DMS53 treated with DMSO at 0.1 percent for 48 hours (cell line): ENCODE data around the gene PHRF1.

ENCODE experiments used
- DNase-seq: peaks from one replicate; lab custom pipeline; 2025; ENCODE audit not compliant: unreplicated experiment; lab: John Stamatoyannopoulos, UW

The PHRF1 gene

DNA sequence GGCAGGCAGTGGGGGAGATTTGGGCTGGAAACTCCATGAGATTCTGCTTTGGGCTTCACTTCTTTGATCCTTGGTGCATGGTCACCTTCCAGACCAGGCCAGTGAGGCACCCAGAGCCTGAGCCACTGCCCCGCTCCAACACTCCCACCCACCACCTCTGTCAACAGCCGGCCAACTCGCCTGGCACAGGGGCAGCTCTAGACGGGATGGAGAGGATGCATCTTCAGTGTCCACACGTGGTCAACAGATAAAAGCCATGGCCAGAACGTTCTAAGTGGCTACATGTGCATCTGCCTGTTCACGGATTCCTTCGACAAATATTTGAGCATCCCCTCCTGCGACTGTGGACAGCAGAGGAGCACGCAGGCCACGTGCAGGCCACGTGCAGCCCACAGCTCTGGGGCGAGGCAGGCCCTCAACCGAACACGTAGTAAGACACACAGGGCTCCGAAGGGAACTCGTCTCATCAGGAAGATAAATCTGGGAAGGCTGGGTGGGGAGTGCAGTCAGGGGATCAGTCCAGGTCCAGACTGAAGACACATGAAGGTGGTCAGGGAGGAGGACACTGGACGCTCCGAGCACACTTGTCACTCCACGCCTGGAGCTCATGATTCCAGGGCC is 37.7 kb upstream of the PHRF1 start:
- no peak for DNase-seq

DNA sequence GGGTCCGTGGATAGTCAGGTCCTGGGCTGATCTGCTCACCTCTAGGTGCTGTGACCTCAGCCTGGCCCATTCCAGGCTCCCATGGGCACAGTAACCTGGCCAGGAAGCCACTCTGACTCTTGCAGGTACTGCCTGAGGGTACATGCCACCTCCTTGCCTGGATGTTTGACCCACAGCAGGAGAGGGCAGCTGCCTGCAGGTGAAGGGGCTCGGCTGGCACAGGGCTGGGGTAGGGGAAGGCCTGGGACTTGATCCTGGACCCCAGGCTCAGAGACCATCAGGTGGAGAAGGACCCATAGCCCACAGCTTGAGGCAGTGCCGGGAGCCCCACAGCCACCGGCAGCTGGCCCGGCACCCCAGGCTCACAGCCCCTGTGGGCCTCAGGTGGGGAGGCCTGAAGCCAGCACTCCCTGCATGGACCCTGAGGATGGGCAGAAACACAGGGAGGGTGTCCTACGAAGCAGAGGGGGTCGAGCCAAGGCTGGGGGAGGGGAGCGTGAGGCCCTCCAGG is 36.2 kb upstream of the PHRF1 start:
- DNase-seq = no peak

DNA sequence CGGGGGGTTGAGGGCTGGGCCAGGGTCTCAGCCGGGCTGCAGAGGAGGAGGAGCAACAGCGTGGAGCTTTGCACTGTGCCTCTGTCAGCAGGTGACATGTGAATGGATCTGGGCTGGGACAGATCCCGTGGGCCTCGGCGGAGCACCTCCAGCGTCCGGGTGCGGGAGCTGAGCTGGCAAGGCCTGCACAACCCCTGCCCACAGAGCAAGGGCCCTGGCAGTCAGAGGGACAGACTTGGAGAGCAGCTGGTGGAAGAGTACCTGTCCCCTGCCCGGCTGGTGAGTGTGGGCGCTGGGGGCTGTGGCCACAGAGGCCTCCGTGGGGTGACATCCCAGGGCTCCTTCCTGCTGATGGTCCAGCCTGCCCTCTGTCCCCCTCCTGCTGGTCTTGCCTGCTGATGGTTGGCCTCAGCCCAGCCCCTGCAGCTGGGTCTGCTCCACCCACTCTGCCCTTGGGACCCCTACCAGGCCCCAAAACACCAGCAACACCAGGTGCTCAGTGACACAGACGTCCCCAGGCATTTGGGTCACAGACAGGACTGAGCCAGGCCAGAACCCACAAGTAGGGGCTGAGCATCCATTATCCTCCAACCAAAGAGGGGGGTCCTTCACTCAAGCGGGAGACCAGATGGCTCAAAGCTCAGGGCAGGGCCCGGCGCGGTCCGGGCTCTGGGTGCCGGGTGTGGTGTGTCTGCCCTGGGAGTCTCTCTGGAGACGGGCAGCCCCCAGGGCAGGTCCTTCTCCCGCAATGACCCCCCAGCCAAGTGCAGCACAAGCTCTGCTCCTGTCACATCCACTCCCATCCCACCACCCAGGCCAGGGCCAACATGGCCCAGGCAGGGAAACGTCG is 35.5 kb upstream of the PHRF1 start:
- no peak for DNase-seq

DNA sequence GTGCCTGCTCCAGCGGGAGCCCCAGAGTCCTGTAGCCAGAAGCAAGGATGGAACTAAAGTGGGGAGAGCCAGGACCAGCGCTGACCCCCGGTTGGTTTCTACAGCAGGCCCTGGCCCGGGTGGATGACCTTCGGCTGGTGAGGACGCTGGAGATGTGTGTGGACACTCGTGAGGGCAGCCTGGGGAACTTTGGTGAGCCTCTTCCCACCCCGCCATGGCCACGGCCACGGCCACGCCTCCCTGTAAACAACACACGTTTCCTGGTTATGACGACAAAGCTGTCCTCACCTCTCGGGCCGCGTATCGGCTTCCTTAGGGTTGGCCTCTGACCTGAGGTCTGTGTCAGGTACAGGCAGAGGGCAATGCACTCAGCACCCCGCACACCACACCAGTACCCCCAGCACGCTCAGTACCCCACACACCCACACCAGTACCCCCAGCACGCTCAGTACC is 34.8 kb upstream of the PHRF1 start:
- no peak for DNase-seq

DNA sequence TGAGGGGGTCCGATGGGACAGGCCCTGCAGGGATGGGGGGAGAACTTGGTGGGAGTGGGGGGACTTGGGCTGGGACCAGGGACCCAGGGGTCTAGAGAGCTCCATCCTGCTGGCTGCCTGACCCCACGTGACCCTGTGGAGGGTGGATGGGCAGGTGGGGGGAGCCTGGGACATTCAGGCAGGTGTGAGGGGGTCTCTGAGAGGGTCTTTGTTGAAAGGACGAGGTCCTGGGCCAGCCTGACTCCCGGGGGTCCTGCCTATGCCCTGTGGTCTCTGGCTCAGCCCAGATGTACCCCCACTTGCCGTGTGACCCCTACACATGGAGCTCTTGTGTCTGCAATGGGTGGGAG is 31.5 kb upstream of the PHRF1 start:
- DNase-seq = no peak

DNA sequence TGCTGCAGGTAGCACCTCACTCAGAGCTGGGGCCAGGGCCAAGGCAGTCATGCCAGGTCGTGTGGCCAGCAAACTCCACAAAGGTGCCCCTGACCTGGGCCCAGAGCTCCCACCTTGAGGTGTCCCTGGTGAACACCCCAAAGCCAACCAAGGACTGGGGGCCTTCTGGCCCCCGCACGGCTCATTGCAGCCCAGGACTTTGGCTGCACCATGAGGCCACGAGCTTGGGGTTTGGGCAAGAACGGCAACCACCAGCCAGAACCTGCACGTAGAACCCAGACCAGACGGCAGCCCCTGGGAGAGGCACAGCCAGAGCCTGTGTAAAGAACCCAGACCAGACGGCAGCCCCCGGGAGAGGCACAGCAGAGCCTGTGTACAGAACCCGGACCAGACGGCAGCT is 31.1 kb upstream of the PHRF1 start:
- no peak for DNase-seq

DNA sequence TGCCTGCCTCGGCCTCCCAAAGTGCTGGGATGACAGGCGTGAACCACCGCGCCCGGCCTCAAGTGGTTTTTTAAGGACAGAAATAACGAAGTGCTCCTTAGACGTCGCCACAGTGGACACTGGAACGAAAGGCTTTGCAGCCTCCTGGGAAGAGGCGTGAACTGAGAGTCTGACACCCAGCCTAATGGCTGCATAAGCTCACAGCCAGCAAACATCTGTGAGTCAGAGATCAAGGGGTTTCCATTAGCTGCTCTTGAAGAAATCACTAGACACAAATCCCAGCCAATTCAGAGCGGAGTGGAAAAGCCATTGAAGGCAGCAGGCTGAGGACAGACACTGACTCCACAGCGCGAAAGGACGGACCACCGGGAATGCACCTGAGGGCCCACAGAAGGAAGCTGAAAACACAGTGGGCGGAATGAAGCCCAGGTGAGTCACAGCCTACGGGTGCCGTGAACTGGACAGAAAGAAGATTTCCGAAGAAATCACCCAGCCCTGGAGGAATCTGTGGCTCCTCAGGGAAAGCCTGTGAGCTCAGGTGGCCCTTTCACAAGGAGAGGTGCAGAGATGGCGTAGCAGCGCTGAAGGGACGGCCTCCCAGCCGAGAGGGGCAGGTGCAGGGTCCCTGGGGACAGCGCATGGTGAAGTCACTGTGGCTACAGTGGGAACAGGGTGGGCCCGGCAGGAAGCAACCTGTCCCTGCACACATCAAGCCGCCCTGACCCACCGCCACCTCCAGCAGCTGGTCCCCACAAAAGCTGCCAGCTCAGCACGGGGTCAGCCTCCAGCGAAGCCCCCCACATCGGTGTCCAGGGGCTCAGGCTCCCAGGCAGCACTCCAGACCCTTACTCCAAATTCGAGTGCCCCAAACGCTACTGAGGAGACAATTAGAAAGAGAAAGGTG is 27.3 kb upstream of the PHRF1 start:
- no peak for DNase-seq

DNA sequence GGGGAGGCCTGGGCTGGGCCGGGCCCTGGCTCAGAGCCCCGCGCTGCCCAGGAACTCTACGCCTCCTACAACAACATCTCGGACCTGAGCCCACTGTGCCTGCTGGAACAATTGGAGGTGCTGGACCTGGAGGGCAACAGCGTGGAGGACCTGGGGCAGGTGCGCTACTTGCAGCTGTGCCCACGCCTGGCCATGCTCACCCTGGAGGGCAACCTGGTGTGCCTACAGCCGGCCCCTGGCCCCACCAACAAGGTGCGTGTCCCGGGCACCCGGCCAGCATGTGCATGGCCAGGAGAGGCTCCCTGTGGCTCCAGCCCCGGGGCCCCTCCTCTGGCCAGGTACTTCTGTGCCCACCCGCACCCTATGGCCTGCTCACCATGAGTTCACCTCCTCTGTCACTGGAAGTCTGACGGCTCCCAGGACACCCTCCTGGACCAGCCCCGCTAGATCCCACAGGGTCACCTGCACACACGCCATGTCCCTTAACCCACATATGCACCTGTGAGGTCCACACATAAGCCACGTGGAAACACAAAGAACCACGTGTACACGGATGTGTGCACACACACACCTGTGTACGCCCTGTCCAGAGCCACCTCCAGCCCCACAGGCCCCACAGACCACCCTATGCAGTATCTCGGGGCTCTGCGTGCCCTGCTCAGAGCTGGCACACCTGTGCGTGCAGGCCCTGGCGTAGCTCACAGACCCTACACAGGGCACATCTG is 26.1 kb upstream of the PHRF1 start:
- no peak for DNase-seq

DNA sequence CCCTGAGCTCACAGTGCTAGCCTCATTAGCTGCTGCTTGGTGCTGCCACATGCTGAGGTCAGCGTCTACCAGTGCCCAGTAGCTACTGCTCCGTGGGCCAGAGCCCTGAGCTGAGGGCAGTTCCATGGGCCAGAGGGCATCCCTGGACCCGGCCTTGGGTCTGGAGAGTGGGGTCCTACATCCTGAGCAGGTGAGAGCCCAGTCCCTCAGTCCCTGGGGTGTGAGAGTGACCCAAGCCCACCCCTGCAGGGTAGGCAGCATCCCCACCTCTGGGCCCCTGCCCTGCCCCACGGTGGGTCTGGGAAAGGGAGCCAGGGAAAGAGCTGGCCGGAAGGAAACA is 25.6 kb upstream of the PHRF1 start:
- no peak for DNase-seq

DNA sequence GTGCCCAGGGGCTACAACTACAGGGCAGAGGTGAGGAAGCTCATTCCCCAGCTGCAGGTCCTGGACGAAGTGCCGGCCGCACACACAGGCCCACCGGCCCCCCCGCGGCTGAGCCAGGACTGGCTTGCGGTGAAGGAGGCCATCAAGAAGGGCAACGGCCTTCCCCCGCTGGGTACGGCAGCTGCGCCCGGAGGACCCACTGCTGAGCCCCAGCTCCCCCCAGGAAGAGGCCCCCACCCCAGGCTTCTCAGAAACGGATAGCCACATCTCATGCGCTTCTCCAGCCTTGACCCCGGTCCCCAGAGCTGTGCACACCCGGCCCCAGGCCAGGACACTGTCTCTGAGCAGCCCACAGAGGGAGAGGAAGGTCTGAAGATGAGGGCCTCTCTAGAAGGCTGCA is 25.1 kb upstream of the PHRF1 start:
- DNase-seq = no peak

DNA sequence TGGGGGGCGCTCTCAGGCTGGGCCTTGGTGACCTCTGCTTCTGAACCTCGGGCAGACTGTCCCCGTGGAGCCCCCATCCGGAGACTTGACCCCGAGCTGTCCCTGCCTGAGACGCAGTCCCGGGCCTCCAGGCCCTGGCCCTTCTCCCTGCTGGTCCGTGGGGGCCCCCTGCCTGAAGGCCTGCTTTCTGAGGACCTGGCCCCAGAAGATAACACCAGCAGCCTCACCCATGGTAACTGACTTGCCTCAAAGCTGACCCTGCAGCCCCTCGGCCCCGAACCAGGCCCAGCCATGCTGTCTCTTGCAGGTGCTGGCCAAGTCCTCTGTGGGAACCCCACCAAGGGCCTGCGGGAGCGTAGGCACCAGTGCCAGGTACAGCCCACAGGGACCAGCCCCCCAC is 24.7 kb upstream of the PHRF1 start:
- no peak for DNase-seq

DNA sequence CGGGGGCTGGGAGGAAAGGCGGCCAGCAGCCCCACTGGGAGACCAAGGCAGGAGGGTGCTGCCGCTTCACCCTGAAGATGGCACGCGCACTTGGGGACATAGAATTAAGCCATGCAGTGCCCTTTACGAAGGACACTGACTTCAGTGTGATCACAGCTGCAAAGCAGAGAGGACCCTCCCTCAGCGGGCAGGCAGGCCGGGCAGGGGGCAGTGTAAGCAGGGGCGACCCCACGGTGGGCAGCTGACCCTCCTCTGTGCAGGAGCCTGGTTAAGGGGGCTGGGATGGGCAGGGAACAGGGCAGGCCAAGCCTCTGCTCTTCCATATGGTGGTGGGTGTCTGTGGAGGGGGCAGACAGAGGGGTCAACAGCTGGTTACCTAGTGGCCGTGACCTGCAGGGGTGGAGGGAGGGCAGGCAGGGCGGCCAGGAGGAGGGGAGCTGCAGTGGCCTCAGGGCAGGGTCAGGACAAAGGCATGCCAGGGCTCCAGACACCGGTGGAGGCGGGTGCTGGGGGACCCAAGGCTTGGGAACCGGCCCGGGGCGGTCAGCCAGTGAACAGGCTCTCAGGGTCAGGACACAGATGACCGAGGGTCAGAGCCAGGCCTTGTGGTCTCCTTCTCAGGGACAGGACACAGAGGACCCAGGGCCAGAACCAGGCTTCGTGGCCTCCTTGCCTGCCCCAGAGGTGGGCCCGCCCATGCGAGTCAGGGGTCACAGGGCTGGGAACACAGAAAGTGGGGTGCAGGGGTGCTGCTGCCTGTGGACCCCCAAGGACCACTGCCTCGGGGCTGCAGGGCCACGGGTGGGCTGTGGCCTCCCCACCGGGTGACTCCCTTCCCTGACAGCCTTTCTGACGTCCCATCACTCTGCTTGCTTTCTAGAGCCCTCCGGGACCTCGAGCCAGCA is 22.9 kb upstream of the PHRF1 start:
- DNase-seq = no peak

DNA sequence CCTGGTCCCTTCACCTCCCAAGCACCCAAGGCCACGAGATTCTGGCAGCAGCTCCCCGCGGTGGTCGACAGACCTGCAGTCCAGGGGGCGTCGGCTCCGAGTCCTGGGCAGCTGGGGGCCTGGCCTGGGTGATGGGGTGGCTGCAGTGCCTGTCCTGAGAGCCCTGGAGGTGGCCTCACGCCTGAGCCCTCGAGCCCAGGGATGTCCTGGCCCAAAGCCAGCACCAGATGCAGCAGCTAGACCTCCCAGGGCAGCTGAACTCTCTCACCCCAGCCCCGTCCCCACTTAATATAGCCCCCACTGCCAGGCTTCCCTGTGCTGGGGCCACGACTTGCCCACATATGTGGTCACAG is 22.3 kb upstream of the PHRF1 start:
- DNase-seq = no peak

DNA sequence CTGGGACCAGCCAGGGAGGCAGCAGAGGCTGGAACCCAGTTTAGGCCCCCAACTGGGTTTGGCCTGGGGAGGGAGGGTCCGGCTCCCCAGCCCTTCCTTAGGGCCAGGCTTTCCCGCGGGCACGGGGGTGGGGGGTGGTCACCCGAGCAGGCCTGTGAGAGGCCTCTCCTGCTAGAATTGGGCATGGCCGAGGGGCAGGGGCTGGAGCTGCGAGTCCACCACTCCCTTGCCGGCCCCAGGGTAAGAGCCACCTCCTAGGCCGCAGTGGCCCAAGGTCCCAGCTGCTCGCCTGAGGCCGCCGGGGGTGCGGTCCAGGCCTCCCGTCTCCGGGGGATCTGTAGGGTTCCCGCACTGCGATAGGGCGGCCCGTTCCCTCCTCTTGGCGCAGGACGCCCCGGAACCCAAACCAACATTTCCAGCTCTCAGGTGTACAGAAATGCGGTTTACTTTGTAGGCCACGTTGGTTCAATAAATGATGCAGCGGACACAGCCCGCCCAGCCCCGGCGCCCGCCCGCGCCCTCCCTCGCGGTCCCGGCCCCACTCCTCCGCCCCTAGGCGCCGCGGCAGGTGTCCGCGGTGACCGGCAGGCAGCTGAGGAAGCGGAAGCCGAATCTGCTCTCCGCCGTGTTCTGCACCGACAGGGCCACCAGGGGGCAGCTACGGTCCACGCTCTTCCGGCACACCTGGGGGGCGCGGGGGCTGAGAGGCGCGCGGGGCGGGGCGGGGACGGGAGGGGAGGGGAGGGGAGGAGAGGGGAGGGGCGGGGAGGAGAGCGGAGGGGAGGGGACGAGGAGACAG is 21.6 kb upstream of the PHRF1 start:
- peak; percentile 81 for DNase-seq

DNA sequence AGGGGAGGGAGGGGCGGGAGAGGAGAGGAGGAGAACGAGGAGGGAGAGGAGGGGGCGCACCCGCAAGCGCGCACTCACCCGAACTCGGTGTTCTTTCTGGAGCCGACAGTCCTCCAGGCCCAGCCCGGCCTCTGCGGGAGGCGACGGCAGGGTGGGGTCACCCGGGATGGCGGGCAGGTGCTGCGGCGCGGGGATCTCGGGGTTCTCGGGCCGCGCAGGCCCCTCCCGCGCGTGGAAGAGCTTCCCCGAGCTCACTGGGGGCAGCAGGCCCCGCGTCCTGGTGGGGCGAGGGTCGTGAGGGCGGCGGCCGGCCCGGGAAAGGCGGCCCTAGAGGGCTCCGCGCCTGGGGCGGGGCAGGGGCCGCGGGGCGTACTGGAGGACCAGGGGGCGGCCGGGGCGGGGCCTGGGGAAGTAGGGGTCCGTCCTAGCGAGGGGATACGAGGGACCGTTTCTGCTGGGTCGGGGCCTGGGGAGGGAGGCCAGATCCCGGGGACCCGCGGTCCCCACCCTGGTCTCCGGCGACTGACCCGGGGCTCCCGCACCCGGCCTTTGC is 21.0 kb upstream of the PHRF1 start:
- no peak for DNase-seq

DNA sequence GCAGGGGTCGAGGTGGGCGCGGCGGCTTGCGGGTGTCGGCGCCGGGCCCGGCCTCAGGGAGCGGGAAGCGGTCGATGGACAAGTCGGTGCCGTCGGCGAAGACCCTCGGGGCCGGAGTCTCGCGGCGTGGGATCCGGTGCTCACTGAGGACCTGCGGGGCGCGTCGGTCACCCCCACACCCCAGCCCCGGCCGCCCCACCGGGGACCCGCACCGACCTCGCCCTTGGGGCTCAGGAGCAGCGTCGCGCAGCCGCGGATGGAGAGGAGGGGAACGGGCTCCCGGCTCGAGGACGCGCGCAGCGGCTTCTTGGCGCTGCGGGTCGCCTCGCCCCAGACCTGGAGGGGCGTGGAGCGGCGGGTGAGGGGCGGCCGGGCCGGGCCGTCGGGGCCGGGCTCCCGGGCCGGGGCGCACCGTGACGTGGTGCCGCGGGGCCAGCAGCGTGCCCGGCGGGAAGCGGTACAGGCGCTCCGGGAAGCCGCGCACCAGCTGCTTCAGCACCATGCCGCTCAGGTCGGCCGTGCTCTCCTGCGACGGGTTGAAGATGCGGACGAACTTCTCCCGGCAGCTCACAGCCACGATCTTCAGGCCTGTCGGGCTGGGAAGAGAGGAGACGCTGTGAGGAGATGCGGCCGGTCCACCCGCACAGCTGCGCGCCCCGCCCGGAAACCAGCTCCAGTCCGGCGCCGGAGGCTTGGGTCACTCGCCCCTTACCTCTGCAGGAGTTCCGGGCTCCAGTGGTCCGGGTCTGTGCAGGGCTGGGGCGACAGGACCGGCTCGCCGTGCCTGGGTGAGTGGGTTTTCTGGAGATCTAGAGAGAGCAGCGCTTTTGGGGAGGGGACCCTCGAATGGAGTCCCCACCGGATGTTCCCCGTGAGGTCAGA is 20.2 kb upstream of the PHRF1 start:
- peak; percentile 22 for DNase-seq

DNA sequence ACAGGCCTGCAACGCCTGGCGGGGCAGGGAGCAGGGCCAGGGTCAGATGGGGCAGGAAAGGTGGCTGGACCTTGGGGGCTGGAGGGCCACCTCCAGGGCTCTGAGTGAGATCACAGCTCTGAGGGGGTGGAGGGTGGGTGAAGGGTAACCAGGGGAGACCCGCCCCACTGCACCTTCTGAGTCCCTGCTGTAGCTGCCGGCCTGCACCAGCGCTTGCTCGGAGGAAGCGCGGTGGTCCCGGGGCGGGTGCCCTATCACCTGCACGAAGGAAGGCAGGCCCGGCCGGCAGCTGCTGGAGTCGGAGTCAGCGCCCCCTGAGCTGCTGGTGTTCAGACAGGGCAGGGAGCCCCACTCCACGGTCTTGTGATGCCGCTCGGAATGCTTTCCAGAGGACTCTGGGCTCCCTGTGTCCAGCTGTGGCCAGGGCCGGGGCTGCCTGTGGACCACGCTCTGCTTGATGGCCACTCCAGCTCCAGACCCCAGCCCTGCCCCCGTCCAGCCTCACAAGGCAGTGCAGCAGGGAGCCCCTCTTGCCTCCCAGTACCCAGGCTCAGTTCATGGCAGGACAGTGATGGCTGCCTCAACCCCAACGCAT is 19.5 kb upstream of the PHRF1 start:
- no peak for DNase-seq
